ENCODE data around the gene NAA25.
A peak's percentile ranks its signal among the peaks of the same experiment; 100 is the strongest.

Gene NAA25

GRCh38 chr12:111991946-111992345 is 116.6 kb downstream of the NAA25 start:
- H3K9ac ChIP-seq (ENCODE audit: insufficient read length) = no peak overlapping the region
- no peak for DNase-seq (ENCODE audit: low read depth, low spot score)
- no peak for TF ChIP-seq FOXP2 (optimal IDR thresholded peaks at IDR 0.05; ENCODE audit: control extremely low read depth, extremely low read length, insufficient read depth)
- no peak for TF ChIP-seq POLR2AphosphoS5 (IDR thresholded peaks at IDR 0.05; ENCODE audit: borderline replicate concordance, low read depth, low read length)
- no peak for TF ChIP-seq EZH2 (IDR thresholded peaks at IDR 0.05)
- H3K4me3 ChIP-seq = no peak overlapping the region
- no peak overlapping the region for H3K27ac ChIP-seq
- no peaks in the 10 kb centered on the region for H3K36me3 ChIP-seq (ENCODE audit: insufficient read depth, low read length)
- no peaks in the 10 kb centered on the region for H3K9me3 ChIP-seq (ENCODE audit: low read depth, low read length)

GRCh38 chr12:111991535-111991934 is 117.0 kb downstream of the NAA25 start:
- DNase-seq (ENCODE audit: low read depth, low spot score) = no peak
- H3K9me3 ChIP-seq (ENCODE audit: low read depth, low read length) = no peaks in the 10 kb centered on the region
- no peak overlapping the region for H3K27ac ChIP-seq
- no peaks in the 10 kb centered on the region for H3K36me3 ChIP-seq (ENCODE audit: insufficient read depth, low read length)
- no peak for TF ChIP-seq FOXP2 (optimal IDR thresholded peaks at IDR 0.05; ENCODE audit: control extremely low read depth, extremely low read length, insufficient read depth)
- no peak for TF ChIP-seq POLR2AphosphoS5 (IDR thresholded peaks at IDR 0.05; ENCODE audit: borderline replicate concordance, low read depth, low read length)
- no peak for TF ChIP-seq EZH2 (IDR thresholded peaks at IDR 0.05)
- H3K4me3 ChIP-seq = no peak overlapping the region
- no peak overlapping the region for H3K9ac ChIP-seq (ENCODE audit: insufficient read length)

- Histone ChIP-seq H3K4me3 (no peak overlapping the region), H3K36me3 (ENCODE audit: insufficient read depth, low read length) (0 out of 2 replicates have a peak, but pooled peaks cover under 1% of the 10 kb centered on the region), H3K27ac (no peak overlapping the region), H3K9ac (ENCODE audit: insufficient read length) (no peak overlapping the region), H3K9me3 (ENCODE audit: low read depth, low read length) (no peaks in the 10 kb centered on the region)
- TF ChIP-seq FOXP2 (optimal IDR thresholded peaks at IDR 0.05; ENCODE audit: control extremely low read depth, extremely low read length, insufficient read depth) = no peak
- TF ChIP-seq EZH2 (IDR thresholded peaks at IDR 0.05) = no peak
- TF ChIP-seq POLR2AphosphoS5 (IDR thresholded peaks at IDR 0.05; ENCODE audit: borderline replicate concordance, low read depth, low read length) = no peak
- no peak for DNase-seq (ENCODE audit: low read depth, low spot score)
Observed at GRCh38 chr12:111984820-111985219, 123.8 kb downstream of the NAA25 start.

- Histone ChIP-seq H3K4me3 (no peak overlapping the region), H3K9me3 (ENCODE audit: low read depth, low read length) (no peaks in the 10 kb centered on the region; the same call in 1 of the 2 replicates), H3K9ac (ENCODE audit: insufficient read length) (no peak overlapping the region), H3K36me3 (ENCODE audit: insufficient read depth, low read length) (0 out of 2 replicates have a peak, but pooled peaks cover 4% of the 10 kb centered on the region), H3K27ac (0 out of 2 replicates have a peak overlapping the region, but pooled peaks have one; percentile 14)
- DNase-seq (ENCODE audit: low read depth, low spot score) = no peak
- no peak for TF ChIP-seq POLR2AphosphoS5 (IDR thresholded peaks at IDR 0.05; ENCODE audit: borderline replicate concordance, low read depth, low read length)
- no peak for TF ChIP-seq EZH2 (IDR thresholded peaks at IDR 0.05)
- no peak for TF ChIP-seq FOXP2 (optimal IDR thresholded peaks at IDR 0.05; ENCODE audit: control extremely low read depth, extremely low read length, insufficient read depth)
Observed at GRCh38 chr12:111981987-111982386, 126.6 kb downstream of the NAA25 start.

- TF ChIP-seq POLR2AphosphoS5 (IDR thresholded peaks at IDR 0.05; ENCODE audit: borderline replicate concordance, low read depth, low read length) (no peak), EZH2 (IDR thresholded peaks at IDR 0.05) (no peak), FOXP2 (optimal IDR thresholded peaks at IDR 0.05; ENCODE audit: control extremely low read depth, extremely low read length, insufficient read depth) (no peak)
- Histone ChIP-seq H3K9ac (ENCODE audit: insufficient read length) (no peak overlapping the region), H3K4me3 (no peak overlapping the region), H3K9me3 (ENCODE audit: low read depth, low read length) (no peaks in the 10 kb centered on the region; the same call in 1 of the 2 replicates), H3K27ac (no peak overlapping the region), H3K36me3 (ENCODE audit: insufficient read depth, low read length) (0 out of 2 replicates have a peak, but pooled peaks cover 4% of the 10 kb centered on the region)
- no peak for DNase-seq (ENCODE audit: low read depth, low spot score)
Observed at GRCh38 chr12:111980598-111980997, 128.0 kb downstream of the NAA25 start.

- Histone ChIP-seq H3K9me3 (ENCODE audit: low read depth, low read length) (no peaks in the 10 kb centered on the region; the same call in 1 of the 2 replicates), H3K36me3 (ENCODE audit: insufficient read depth, low read length) (0 out of 2 replicates have a peak, but pooled peaks cover 4% of the 10 kb centered on the region), H3K27ac (no peak overlapping the region), H3K4me3 (no peak overlapping the region), H3K9ac (ENCODE audit: insufficient read length) (no peak overlapping the region)
- no peak for TF ChIP-seq EZH2 (IDR thresholded peaks at IDR 0.05)
- TF ChIP-seq POLR2AphosphoS5 (IDR thresholded peaks at IDR 0.05; ENCODE audit: borderline replicate concordance, low read depth, low read length) = no peak
- no peak for TF ChIP-seq FOXP2 (optimal IDR thresholded peaks at IDR 0.05; ENCODE audit: control extremely low read depth, extremely low read length, insufficient read depth)
- DNase-seq (ENCODE audit: low read depth, low spot score) = no peak
Observed at GRCh38 chr12:111978545-111978944, 130.0 kb downstream of the NAA25 start.

- H3K4me3 ChIP-seq = no peak overlapping the region
- no peaks in the 10 kb centered on the region; the same call in 1 of the 2 replicates for H3K9me3 ChIP-seq (ENCODE audit: low read depth, low read length)
- peak overlapping the region; percentile 83 for H3K27ac ChIP-seq
- TF ChIP-seq POLR2AphosphoS5 (IDR thresholded peaks at IDR 0.05; ENCODE audit: borderline replicate concordance, low read depth, low read length) = no peak
- TF ChIP-seq FOXP2 (optimal IDR thresholded peaks at IDR 0.05; ENCODE audit: control extremely low read depth, extremely low read length, insufficient read depth) = no peak
- TF ChIP-seq EZH2 (IDR thresholded peaks at IDR 0.05) = no peak
- 0 out of 2 replicates have a peak, but pooled peaks cover 4% of the 10 kb centered on the region for H3K36me3 ChIP-seq (ENCODE audit: insufficient read depth, low read length)
- DNase-seq (ENCODE audit: low read depth, low spot score) = no peak
- no peak overlapping the region for H3K9ac ChIP-seq (ENCODE audit: insufficient read length)
Observed at GRCh38 chr12:111976860-111977259, 131.7 kb downstream of the NAA25 start.
